NCI-H2227 (cell line): ENCODE results near the gene UNC50.
A peak's percentile ranks its signal among the peaks of the same experiment; 100 is the strongest.
"Not testable (repeated sequence)": the region's sequence is repeated elsewhere in the genome, so short reads cannot be mapped to it uniquely, and the experiment has no call there.

Experiments
- DNase-seq: peaks from one replicate; lab custom pipeline; 2025; ENCODE audit not compliant: unreplicated experiment; lab: John Stamatoyannopoulos, UW

The UNC50 gene

DNA sequence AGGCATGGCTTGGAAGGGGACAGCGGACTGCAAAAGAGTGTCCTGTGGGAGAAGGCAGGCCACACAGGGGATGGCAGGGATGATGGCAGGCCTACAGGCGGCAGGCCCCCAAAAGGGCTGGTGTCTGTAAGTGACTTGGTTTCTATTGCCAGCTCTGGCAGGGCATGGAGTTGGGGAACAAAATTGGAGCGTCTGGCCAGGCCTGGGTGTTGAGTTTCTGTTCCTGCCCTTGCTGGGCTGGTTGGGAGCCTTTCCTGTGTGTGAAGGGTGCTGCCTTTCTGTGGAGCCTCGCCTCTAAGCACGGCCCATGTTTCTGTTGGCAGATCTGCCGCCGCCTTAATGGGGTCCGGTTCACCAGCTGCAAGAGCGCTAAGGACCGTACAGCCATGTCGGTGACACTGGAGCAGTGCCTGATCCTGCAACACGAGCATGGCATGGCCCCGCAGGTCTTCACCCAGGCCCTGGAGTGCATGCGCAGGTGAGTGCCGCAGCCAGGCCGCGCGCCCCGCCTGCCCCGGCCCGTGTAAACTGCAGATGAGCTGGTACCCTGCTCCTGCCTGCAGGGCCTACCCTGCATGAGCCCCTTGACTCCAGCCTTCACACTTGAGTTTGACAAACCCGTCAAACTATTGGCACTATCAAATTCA is 31.6 kb upstream of the UNC50 start:
- DNase-seq, result no peak

DNA sequence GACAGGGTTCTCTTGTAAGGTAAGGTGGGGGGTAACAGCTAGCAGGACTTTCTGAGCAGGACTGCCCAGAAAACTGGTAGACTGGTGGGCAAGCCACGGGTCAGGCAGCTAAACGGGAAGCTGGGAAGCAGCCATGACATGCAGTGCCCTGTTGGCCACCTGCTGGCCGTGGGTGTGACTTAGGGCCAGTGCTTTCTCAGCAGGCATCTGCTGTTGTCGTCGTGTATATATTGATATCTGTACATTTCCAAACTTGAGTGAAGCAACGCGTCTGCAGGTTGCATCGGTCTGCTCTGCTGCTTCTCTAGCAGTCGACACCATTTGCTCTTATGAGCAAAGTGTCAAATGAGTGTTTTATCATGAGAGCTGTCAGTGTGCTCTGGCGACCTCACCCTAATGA is 31.1 kb upstream of the UNC50 start:
- no peak for DNase-seq

DNA sequence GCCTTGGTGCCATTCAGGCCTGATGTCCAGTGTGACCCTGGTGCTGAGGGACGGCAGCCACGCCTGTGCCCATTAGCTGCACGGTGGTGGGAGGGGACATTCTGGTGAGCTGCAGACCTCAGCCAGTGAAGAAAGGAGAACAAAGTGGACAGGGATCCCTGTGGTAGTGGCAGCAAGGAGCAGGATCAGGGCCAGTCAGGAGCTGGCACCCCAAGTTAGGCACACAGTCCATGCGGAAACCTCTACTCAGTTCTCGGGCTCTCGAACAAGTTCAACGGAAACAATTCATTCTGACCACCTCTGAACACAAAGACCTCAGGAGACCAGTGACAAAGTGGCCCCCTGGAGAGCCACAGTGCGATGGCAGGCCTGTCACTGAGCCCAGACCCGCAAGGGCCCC is 30.2 kb upstream of the UNC50 start:
- no peak for DNase-seq

DNA sequence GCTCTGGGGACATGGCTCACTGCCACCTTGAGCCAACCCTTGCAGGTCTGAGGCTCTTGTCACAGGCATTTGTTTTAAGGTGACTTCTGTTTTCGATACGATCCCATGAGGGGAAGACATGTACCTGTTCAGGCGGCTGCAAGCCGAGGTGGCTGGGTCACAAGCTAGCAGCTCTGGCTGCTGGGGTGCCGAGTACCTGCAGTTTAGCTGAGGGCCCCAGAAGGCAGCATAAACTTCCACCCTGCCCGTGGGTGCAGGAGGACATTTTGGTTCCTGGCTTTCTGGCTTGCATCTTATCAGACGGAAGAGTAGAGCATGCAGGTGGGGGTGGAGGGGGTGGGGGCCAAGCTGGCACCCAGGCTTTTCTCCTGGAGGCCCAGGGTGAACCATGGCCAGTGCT is 28.5 kb upstream of the UNC50 start:
- no peak for DNase-seq

DNA sequence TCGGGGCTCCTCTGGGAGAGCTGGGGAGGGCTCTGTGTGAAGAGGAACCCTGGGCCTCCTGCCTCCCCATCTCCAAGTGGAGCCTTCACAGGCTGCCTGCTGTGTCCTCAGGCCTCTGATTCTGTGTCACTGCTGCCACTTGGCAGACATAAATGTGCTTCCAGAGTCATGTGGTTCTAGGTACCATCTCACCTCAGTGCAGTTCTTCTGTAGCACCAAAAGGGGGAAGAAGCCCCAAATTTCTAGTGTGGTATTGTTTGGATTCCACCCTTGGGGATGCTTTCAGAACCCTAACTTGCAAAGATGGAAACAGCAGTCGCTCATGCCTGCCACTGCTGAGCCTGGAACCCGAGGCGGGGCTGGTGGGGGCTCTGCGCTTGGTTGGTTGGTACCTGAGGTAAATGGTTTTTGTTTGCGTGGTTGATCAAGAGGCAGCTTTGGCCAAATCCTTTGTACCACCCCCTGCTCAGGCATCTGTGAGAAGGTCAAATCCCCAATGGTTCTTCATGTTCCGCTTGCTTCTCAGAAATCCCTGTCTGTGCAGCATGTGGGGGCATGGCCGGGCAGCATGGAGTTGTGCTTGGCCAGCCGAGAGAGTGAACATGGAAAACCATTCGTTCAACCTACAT is 27.6 kb upstream of the UNC50 start:
- DNase-seq, result no peak

- DNase-seq, result no peak
Measured at GRCh38 chr2:98582523-98582922, 25.9 kb upstream of the UNC50 start.

DNA sequence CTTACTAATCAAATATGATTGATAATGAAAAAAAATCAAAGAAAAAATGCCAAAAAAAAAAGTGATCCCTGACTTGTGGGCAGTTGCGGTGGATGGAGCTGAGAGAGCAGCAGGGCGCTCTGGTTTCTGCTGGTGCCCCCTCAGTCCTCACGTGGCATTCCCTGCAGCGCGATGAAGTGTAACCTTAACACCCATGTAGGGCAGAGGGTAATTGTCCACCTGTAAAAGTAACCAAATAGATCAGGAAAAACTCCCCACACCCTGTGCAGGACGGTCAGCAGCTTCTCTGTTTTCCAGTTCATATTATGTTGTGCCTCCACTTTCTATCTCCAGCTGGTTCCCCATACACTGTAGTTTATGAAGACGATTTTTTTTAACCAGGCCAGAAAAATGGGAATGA is 25.1 kb upstream of the UNC50 start:
- DNase-seq, result no peak

- no peak for DNase-seq
Measured at GRCh38 chr2:98583816-98584618, 24.4 kb upstream of the UNC50 start.

DNA sequence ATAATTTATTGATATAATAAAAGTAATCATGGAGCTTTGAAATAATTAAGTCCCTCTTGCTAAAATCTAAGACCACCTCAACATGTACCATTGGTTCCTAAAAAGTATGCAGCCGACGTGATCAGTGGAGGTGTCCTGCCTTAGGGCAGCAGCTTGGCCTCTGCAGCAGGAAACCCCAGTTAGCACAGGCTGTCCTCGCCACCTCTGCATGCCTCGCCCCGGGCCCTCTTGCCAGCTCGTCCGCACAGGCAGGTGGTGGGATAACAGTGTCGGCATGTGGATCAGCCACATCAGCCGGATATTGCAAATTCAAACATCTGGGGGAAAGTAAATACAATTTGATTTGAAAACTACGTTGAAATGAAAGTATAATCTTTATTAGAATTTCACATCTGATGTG is 23.0 kb upstream of the UNC50 start:
- no peak for DNase-seq

- no peak for DNase-seq
Measured at GRCh38 chr2:98586551-98587140, 21.7 kb upstream of the UNC50 start.

DNA sequence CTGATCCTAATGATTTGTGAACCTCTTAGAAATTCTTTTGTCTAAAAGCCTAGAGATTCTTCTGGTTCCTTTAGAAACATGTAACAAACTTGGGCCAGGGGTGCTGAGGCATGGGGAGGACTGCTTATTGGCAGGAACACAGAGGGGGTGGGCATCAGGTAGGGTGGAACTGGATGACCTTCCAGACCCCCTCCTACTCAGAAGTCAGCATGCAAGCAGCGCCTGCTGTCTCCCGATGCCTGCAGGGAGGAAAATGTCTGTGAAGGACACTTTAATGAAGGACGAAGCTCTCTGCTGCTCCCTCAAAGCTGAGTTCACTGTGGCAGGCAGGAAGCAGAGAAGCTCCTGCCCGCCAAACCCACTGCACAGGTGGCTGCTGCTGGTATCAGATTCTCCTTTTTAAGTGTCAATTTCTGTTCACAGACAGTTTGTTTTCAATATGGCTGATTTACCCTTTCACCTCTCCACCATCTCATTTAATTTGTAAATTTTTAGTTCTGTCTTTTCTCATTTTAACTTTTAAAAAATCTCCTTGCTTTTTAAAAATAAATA is 19.4 kb upstream of the UNC50 start:
- no peak for DNase-seq

GRCh38 chr2:98589489-98589888 is 18.9 kb upstream of the UNC50 start:
- DNase-seq, result no peak

DNA sequence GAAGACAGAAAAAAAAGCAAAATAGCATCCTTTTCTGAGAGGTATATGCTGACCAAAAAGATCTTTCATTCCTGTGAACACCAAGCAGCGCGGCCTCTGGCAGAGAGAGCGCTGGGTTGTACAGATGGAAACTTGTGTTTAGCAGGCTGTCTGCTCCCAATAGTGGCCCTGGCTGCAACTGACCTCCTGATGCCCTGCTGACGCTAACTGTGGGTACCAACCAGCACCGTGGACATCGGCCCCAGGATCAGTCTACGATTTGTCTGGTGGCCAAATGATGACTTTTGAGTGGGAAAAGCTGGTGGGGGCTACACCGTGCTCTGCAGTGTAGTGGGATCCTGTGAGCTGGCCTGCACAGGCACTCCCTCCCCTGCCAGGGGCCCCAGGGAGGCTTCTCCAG is 15.8 kb upstream of the UNC50 start:
- no peak for DNase-seq

GRCh38 chr2:98594665-98595064 is 13.7 kb upstream of the UNC50 start:
- not testable (repeated sequence) for DNase-seq

DNA sequence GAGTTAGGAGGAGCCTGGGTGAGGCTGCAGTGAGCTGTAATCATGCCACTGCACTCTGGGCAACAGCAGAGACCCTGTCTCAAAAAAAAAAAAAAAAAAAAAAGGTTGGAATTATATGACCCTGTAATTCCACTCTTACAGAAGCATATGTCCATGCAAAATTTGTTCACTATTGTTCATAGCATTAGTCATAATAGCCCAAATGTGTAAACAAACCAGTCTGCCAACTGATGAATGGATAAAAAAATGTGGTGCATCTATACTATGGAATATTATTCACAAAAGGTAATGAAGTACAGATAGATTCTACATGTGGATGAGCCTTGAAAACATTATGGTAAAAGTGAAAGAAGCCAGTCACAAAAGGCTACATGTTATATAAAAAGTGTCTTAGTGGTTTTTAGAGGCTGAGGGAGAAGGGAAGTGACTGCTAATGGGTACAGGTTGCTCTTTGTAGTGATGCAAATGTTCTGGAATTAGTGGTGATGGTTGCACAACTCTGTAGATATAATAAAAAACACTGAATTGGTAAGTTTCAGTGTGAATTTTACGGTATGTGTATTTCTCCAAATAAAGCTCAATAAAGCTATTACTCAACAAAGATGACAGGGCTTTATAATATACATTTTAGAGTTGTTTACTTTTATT is 9.5 kb upstream of the UNC50 start:
- no peak for DNase-seq

- peak; percentile 25 for DNase-seq
Measured at GRCh38 chr2:98601532-98602132, 6.8 kb upstream of the UNC50 start.

GRCh38 chr2:98604547-98604946 is 3.8 kb upstream of the UNC50 start:
- DNase-seq, result no peak

GRCh38 chr2:98605076-98605475 is 3.3 kb upstream of the UNC50 start:
- DNase-seq, result no peak

DNA sequence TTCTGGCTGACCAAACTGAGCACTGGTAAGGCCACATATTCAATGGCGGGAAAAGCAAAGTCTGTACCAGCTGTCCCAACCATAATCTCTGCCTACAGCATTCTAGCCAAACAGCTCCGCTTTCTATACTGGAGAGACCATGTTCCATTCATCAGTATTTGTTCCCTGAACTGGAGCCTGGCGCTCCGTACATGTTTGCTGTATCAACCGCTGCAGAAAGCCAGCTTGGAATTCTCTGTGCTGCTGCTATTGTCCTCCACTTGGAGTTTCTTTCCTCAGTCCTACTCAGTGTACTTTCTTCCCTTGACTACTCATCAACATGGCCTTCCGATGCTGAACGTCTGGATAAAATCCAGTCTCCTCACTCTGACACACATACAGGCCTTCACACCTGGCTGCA is 2.0 kb upstream of the UNC50 start:
- no peak for DNase-seq

DNA sequence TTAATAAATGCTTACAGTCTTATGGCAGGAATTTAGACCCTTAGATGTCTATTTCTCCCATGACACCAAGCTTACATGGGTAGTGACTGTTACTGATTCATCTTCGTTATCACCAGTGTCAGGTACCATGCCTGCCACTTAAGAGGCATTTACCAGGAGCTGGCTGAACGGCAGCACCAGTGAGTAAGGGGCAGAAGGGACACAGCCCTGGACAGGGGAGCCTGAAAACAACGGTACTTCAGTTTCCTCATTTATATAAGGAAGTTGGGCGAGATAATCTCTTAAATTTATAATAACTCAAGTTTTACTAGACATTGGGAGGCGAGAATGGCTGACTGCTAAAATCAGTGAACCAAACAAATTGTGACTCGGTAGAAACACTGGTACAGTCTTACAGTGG is 1.3 kb upstream of the UNC50 start:
- no peak for DNase-seq

DNA sequence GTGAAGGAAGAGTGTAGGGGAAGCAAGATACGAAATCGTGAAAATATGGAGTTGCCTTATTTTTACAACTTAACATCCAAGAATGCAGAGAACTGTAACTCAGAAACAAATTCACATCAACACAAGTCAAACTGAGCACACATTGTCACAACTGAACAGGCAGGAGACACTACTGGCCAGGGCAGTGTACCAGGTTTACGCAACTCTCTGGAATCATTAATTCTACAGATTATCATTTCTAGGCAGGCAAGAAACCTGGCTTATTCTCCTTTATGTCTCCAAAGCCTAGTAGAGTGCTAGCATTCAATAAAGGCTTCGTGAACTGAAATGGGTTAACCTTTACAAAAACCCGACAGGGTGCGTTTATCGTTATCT is 661 bp upstream of the UNC50 start:
- DNase-seq, result no peak
